ENCODE results near the gene HDGFL1.

- no peak for TF ChIP-seq POLR2A (IDR thresholded peaks at IDR 0.05; ENCODE audit: low read depth, low read length)
- TF ChIP-seq POLR2AphosphoS5 (IDR thresholded peaks at IDR 0.05; ENCODE audit: low read depth, low read length), result no peak
- TF ChIP-seq SPI1 (IDR thresholded peaks at IDR 0.05; ENCODE audit: low read depth, low read length), result no peak
- no peak for TF ChIP-seq TAF1 (IDR thresholded peaks at IDR 0.05; ENCODE audit: low read depth, low read length)
- TF ChIP-seq POU2F2 (IDR thresholded peaks at IDR 0.05; ENCODE audit: low read depth, low read length), result no peak
- TF ChIP-seq PAX5 (IDR thresholded peaks at IDR 0.05; ENCODE audit: insufficient read depth, low read length, severe bottlenecking), result no peak
These were observed 13.1 kb upstream of the HDGFL1 start for GRCh38 chr6:22556266-22556665.
